Pancreas (tissue), 10 donors: ENCODE data around the gene ACAT1. TPM values are rescaled to one million over a fixed set of nuclear protein-coding genes. Genes with fewer than 3 reads are reported as not detected.
A peak's percentile ranks its signal among the peaks of the same experiment; 100 is the strongest.

Experiments used
- ATAC-seq, 4 donors: fragments of 200-7000 bp; cut with Tn5 transposase; one replicate each; pipeline versions ENCODE4 v1.8.0 to v1.9.1; 2020; ENCODE audit warnings: mild to moderate bottlenecking in 4 of 4, moderate library complexity in 4 of 4
- DNase-seq, 6 donors: peaks; one replicate each; pipeline ENCODE4 v3.0.0-alpha.2; 2020
- FAIRE-seq: peaks from 2 replicates; lab custom pipeline; 2012; peaks lifted over from hg19 to GRCh38; lab: Jason Lieb, UNC
- H3K27ac ChIP-seq, 4 donors: fragments of 200-600 bp; sonication (generic); 1 replicate in 3 of 4; 2 replicates in 1 of 4; pipeline versions ENCODE4 v1.5.0 to v1.8.0; 2020
- H3K27me3 ChIP-seq, 4 donors: fragments of 200-600 bp; one replicate each; pipeline ENCODE4 v1.8.0; 2021
- H3K36me3 ChIP-seq, 3 donors: fragments of 200-600 bp; sonication (generic) in 1 of 3; one replicate each; pipeline versions ENCODE4 v1.5.0 to v1.8.0; 2020 to 2021
- H3K4me1 ChIP-seq, 3 donors: fragments of 200-600 bp; one replicate each; pipeline ENCODE4 v1.8.0; 2021
- H3K4me3 ChIP-seq, 4 donors: fragments of 200-600 bp; sonication (generic) in 2 of 4; one replicate each; pipeline versions ENCODE4 v1.5.0 to v1.8.0; 2020 to 2021
- H3K9me3 ChIP-seq, 4 donors: fragments of 200-600 bp; one replicate each; pipeline ENCODE4 v1.8.0; 2021
- CTCF ChIP-seq, 4 donors: fragments of 200-600 bp; sonication (generic) in 3 of 4; IDR thresholded peaks; one replicate each; pipeline versions ENCODE4 v1.5.0 to v1.8.0; 2021; ENCODE audit warnings: antibody characterized with exemption in 4 of 4
- WGBS, 2 donors: extraction: QIAGEN DNeasy Blood & Tissue Kit; methylation state at CpG; one replicate each; pipeline ENCODE4 v1.1.7; 2013; 5-methylcytosine and 5-hydroxymethylcytosine counted together
- intact Hi-C, 3 donors: fragments of 100-400 bp; cut with DNase I; formaldehyde crosslinking; loops; one replicate each; pipeline versions ENCODE4 v1.11.1 to v1.14.2; 2022
- polyA plus RNA-seq, 2 donors: library from polyadenylated mRNA; stranded (reverse); fragments of 200-250 nt; gene quantifications; one replicate each; pipeline ENCODE4 v1.2.3, GENCODE V29; 2013
- total RNA-seq, 6 donors: library from RNA; stranded (reverse); fragmentation: NEBNext Ultra II Directional in 4 of 6; extraction: Animal tissue kit (Norgen Biotek cat#: 25700) in 4 of 6; gene quantifications; one replicate each; pipeline versions ENCODE4 v1.2.1 to v1.2.4, GENCODE V29; 2021 to 2023
- donor health status: healthy with polysubstance abuse.
- donor health status: DM: no; HTN: no; CAD: no; lungs with moderate emphysema.
- donor health status: DM: no; HTN: no; CAD: no.
- donor health status: control.
- donor health status: control.
- donor health status: Bipolar disorder and iron deficiency.
- donor health status: DM: yes; HTN: yes; CAD: no.
- donor health status: DM: no; HTN: no; CAD: no.
- donor health status: DM: no; HTN: no; CAD: no.
- donor health status: DM: yes; HTN: yes; CAD: no.

ACAT1 gene
- total RNA-seq: 10 to 100 TPM; 42.3 to 64.4 (median 53.4) TPM
- polyA plus RNA-seq: 10 to 100 TPM; 41.4 to 59.0 TPM

GRCh38 chr11:108121274-108122155 lies at the start of gene ACAT1:
Gene ACAT1 (plus strand): TSS chr11:108121567. CDS start chr11:108121607, 40 bp downstream.
- peak within 1 kb of the TSS; percentile 45 to 75 (median 60) for H3K4me3 ChIP-seq
- FAIRE-seq: no peak
- peaks cover 18 to 25% (median 23%) of the 10 kb centered on the region in 3 donors for H3K4me1 ChIP-seq
- H3K36me3 ChIP-seq: no peaks in the 10 kb centered on the region
- H3K27me3 ChIP-seq: no peaks in the 10 kb centered on the region
- WGBS, 2 donors: 0% methylated on average over 73 of the region's 73 CpGs
- peak; percentile 20 to 46 (median 26) for TF ChIP-seq CTCF (IDR thresholded peaks at IDR 0.05)
- DNase-seq: peak; percentile 97 to 100 (median 98)
- peak; percentile 91 to 96 (median 93) for ATAC-seq
- H3K9me3 ChIP-seq: no peaks in the 10 kb centered on the region
- intact Hi-C loops: no loop called here
- peak within 1 kb of the TSS; percentile 81 to 96 (median 96) for H3K27ac ChIP-seq

- intact Hi-C loops: no loop called here
- Histone ChIP-seq H3K4me3 (no peak overlapping the region), H3K27ac (no peak overlapping the region), H3K4me1 (no peaks in the 10 kb centered on the region), H3K36me3 (peaks cover 0 to 6% (median 3%) of the 10 kb centered on the region in 3 donors), H3K27me3 (no peaks in the 10 kb centered on the region), H3K9me3 (no peaks in the 10 kb centered on the region)
- FAIRE-seq: no peak
- no peak for TF ChIP-seq CTCF (IDR thresholded peaks at IDR 0.05)
- WGBS, 2 donors: 38 to 58% methylated on average over 1 of the region's 1 CpG
- no peak for DNase-seq
- ATAC-seq: no peak
Observed at GRCh38 chr11:108084811-108085210, 36.6 kb upstream of the ACAT1 start.

GRCh38 chr11:108085672-108086071 lies 35.7 kb upstream of the ACAT1 start:
- no peak for TF ChIP-seq CTCF (IDR thresholded peaks at IDR 0.05)
- peaks cover 0 to 6% (median 3%) of the 10 kb centered on the region in 3 donors for H3K36me3 ChIP-seq
- no peak for ATAC-seq
- no peaks in the 10 kb centered on the region for H3K9me3 ChIP-seq
- WGBS, 2 donors: 96 to 100% methylated on average over 2 of the region's 2 CpGs
- H3K27me3 ChIP-seq: no peaks in the 10 kb centered on the region
- H3K4me1 ChIP-seq: no peaks in the 10 kb centered on the region
- intact Hi-C loops: no loop called here
- no peak for FAIRE-seq
- DNase-seq: no peak
- no peak overlapping the region for H3K27ac ChIP-seq
- H3K4me3 ChIP-seq: no peak overlapping the region

GRCh38 chr11:108092134-108092533 lies 29.2 kb upstream of the ACAT1 start:
- Histone ChIP-seq H3K4me3 (no peak overlapping the region), H3K27me3 (no peaks in the 10 kb centered on the region), H3K4me1 (peaks cover 0 to 3% (median 0%) of the 10 kb centered on the region in 3 donors), H3K36me3 (peaks cover 0 to 24% (median 3%) of the 10 kb centered on the region in 3 donors), H3K27ac (no peak overlapping the region), H3K9me3 (no peaks in the 10 kb centered on the region)
- no peak for TF ChIP-seq CTCF (IDR thresholded peaks at IDR 0.05)
- WGBS, 2 donors: 48 to 49% methylated on average over 2 of the region's 2 CpGs
- ATAC-seq (no peak), DNase-seq (no peak), FAIRE-seq (no peak)
- intact Hi-C loops: no loop called here
